B cell (primary cell): ENCODE data around the gene ORAI1. TPM values are rescaled to one million over a fixed set of nuclear protein-coding genes. Genes with fewer than 3 reads are reported as not detected.

Source experiments
- ATAC-seq: fragments of 200-7000 bp; cut with Tn5 transposase; one replicate; pipeline ENCODE4 v1.10.0; 2021; ENCODE audit warnings: low read depth, mild to moderate bottlenecking, moderate number of reproducible peaks, moderate library complexity
- CTCF ChIA-PET: fragments of 350-600 bp; sonication (Branson Sonifier 250); formaldehyde crosslinking; loops from one replicate; lab custom pipeline; 2021; ENCODE audit warnings: antibody characterized with exemption, inconsistent platforms; lab: Charles Lee
- POLR2A ChIA-PET: fragments of 350-600 bp; sonication (Branson Sonifier 250); formaldehyde crosslinking; loops from one replicate; lab custom pipeline; 2021; ENCODE audit warnings: antibody characterized with exemption; lab: Charles Lee
- DNase-seq: peaks from one replicate; pipeline ENCODE4 v3.0.0; 2013
- H2AFZ ChIP-seq: 2 replicates; pipeline ENCODE4 v1.6.1; 2012; ENCODE audit warnings: mild to moderate bottlenecking, low read depth, low read length; ENCODE audit not compliant: insufficient read depth, poor library complexity, severe bottlenecking
- H3K27ac ChIP-seq, 2 donors: 1 replicate in 1 of 2; 2 replicates in 1 of 2; pipeline ENCODE4 v1.5.1; 2012 to 2013; ENCODE audit warnings: low read length in 2 of 2, mild to moderate bottlenecking in 2 of 2, moderate library complexity in 1 of 2
- H3K27me3 ChIP-seq, 4 experiments: fragments of 200-600 bp in 1 of 4; sonication (generic) in 1 of 4; replicated peaks in 1 of 4; 1 replicate in 2 of 4; 2 replicates in 2 of 4; pipeline versions ENCODE4 v1.6.1 to v1.7.0; 2013 to 2016; ENCODE audit warnings: low read length in 3 of 4, mild to moderate bottlenecking in 2 of 4, mixed read lengths in 1 of 4, moderate library complexity in 1 of 4; ENCODE audit not compliant: insufficient read depth in 4 of 4, control insufficient read depth in 3 of 4; ENCODE audit errors: control extremely low read depth in 1 of 4
- H3K36me3 ChIP-seq, 2 experiments: replicated peaks in 1 of 2; 1 replicate in 1 of 2; 2 replicates in 1 of 2; pipeline versions ENCODE4 v1.6.1 to v1.7.1; 2013; ENCODE audit warnings: low read length in 1 of 2; ENCODE audit not compliant: insufficient read depth in 2 of 2, control insufficient read depth in 1 of 2; ENCODE audit errors: control extremely low read depth in 1 of 2, extremely low read depth in 1 of 2
- H3K4me1 ChIP-seq, 2 donors: fragments of 200-600 bp in 1 of 2; sonication (generic) in 1 of 2; 1 replicate in 1 of 2; 2 replicates in 1 of 2; pipeline versions ENCODE4 v1.5.1 to v1.6.1; 2013 to 2017; ENCODE audit warnings: low read length in 2 of 2; ENCODE audit not compliant: control insufficient read depth in 2 of 2, insufficient read depth in 2 of 2
- H3K4me2 ChIP-seq: replicated peaks from 2 replicates; pipeline ENCODE3; 2012; ENCODE audit warnings: mild to moderate bottlenecking, low read depth, low read length; ENCODE audit not compliant: poor library complexity, severe bottlenecking
- H3K4me3 ChIP-seq, 5 experiments: fragments of 200-600 bp in 1 of 5; sonication (generic) in 1 of 5; 1 replicate in 3 of 5; 2 replicates in 2 of 5; pipeline versions ENCODE4 v1.5.1 to v1.7.0; 2011 to 2016; ENCODE audit warnings: low read length in 4 of 5, mild to moderate bottlenecking in 4 of 5, low read depth in 2 of 5, control low read depth in 1 of 5, moderate library complexity in 1 of 5; ENCODE audit not compliant: insufficient read depth in 1 of 5; ENCODE audit errors: control extremely low read depth in 1 of 5, extremely low read depth in 1 of 5
- H3K79me2 ChIP-seq: fragments of 200-600 bp; sonication (generic); one replicate; pipeline ENCODE4 v1.6.0; 2016; ENCODE audit warnings: low read length; ENCODE audit not compliant: control insufficient read depth, insufficient read depth
- H3K9ac ChIP-seq: fragments of 200-600 bp; sonication (generic); 2 replicates; pipeline ENCODE4 v1.6.1; 2017; ENCODE audit warnings: mild to moderate bottlenecking, low read length, moderate library complexity
- H3K9me3 ChIP-seq, 3 donors: one replicate each; pipeline versions ENCODE4 v1.6.1 to v1.7.1; 2013; ENCODE audit warnings: low read length in 2 of 3; ENCODE audit not compliant: control insufficient read depth in 2 of 3, insufficient read depth in 1 of 3; ENCODE audit errors: control extremely low read depth in 1 of 3
- H4K20me1 ChIP-seq: 2 replicates; pipeline ENCODE4 v1.6.0; 2012; ENCODE audit warnings: mild to moderate bottlenecking, low read length; ENCODE audit not compliant: insufficient read depth, control insufficient read depth, poor library complexity, severe bottlenecking
- H3K27ac Mint-ChIP-seq: one replicate; pipeline ENCODE4 v1.8.0; 2021; ENCODE audit warnings: mixed read lengths
- H3K27me3 Mint-ChIP-seq: one replicate; pipeline ENCODE4 v1.8.0; 2021; ENCODE audit warnings: mixed read lengths
- H3K4me1 Mint-ChIP-seq: one replicate; pipeline ENCODE4 v1.8.0; 2021; ENCODE audit warnings: mixed read lengths
- H3K4me3 Mint-ChIP-seq: one replicate; pipeline ENCODE4 v1.8.0; 2021; ENCODE audit warnings: mixed read lengths
- H3K9me3 Mint-ChIP-seq: one replicate; pipeline ENCODE4 v1.8.0; 2022; ENCODE audit warnings: mixed read lengths; ENCODE audit not compliant: insufficient read depth
- CTCF ChIP-seq: fragments of 200-600 bp; IDR thresholded peaks from one replicate; pipeline ENCODE4 v1.8.0; 2022; ENCODE audit warnings: antibody characterized with exemption, mild to moderate bottlenecking
- EZH2 ChIP-seq: IDR thresholded peaks from 2 replicates; pipeline ENCODE4 v1.6.1; 2012; ENCODE audit warnings: borderline replicate concordance, low read depth, mild to moderate bottlenecking, moderate library complexity, low read length; ENCODE audit not compliant: insufficient read depth, poor library complexity, severe bottlenecking
- WGBS: methylation state at CpG from one replicate; pipeline ENCODE4 v1.1.5; 2013; ENCODE audit warnings: missing lambda C conversion rate; ENCODE audit not compliant: insufficient coverage; 5-methylcytosine and 5-hydroxymethylcytosine counted together
- intact Hi-C: fragments of 100-400 bp; cut with micrococcal nuclease; formaldehyde crosslinking; loops from one replicate; pipeline ENCODE4 v1.10.0; 2022
- polyA plus RNA-seq: library from polyadenylated mRNA; depleted of rRNA; stranded (reverse); fragments of >200 nt; gene quantifications from 2 replicates; pipeline ENCODE4 v1.2.3, GENCODE V29; 2012
- total RNA-seq, 2 donors: library from RNA; stranded (reverse); fragments of 120-200 nt in 1 of 2; gene quantifications; 1 replicate in 1 of 2; 2 replicates in 1 of 2; pipeline versions ENCODE4 v1.2.3 to v1.2.4, GENCODE V29; 2013 to 2022

ORAI1 gene
- total and polyA plus RNA-seq, 2 donors (not counting 1 experiment from before 2014, with no cell fraction given) = 43.2 to 66.0 TPM

- 98% methylated on average over 15 of the region's 16 CpGs for WGBS
- Histone ChIP-seq H3K4me3 (no peak overlapping the region), H3K27ac (no peak overlapping the region), H3K27me3 (no peaks in the 10 kb centered on the region), H3K79me2 (peaks cover 9% of the 10 kb centered on the region), H3K4me2 (no peak overlapping the region), H3K9ac (no peak overlapping the region), H3K4me1 (no peaks in the 10 kb centered on the region), H3K9me3 (no peaks in the 10 kb centered on the region), H4K20me1 (no peaks in the 10 kb centered on the region), H2AFZ (no peak overlapping the region), H3K36me3 (peaks cover 2 to 10% of the 10 kb centered on the region in 2 experiments)
- POLR2A ChIA-PET = no interaction called here
- Mint-ChIP-seq H3K27ac (no peak overlapping the region), H3K4me1 (peaks cover 11% of the 10 kb centered on the region), H3K4me3 (no peak overlapping the region), H3K27me3 (no peaks in the 10 kb centered on the region), H3K9me3 (no peaks in the 10 kb centered on the region)
- DNase-seq (no peak), ATAC-seq (no peak)
- intact Hi-C loops = no loop called here
- CTCF ChIA-PET = interaction anchor here (1.1 to 1.4 kb wide), 2 partner anchors 99 to 100 kb away, joined by 3 to 4 read pairs; no protein-coding TSS in a partner anchor
- TF ChIP-seq CTCF (no peak), EZH2 (no peak)
These were observed 26.6 kb downstream of the ORAI1 start for GRCh38 chr12:121652767-121653497.

- Histone ChIP-seq H3K79me2 (peaks cover 9% of the 10 kb centered on the region), H3K36me3 (peaks cover 2 to 10% of the 10 kb centered on the region in 2 experiments), H2AFZ (no peak overlapping the region), H3K4me1 (peaks cover 6 to 10% of the 10 kb centered on the region in 2 donors), H4K20me1 (no peaks in the 10 kb centered on the region), H3K4me2 (no peak overlapping the region), H3K9me3 (no peaks in the 10 kb centered on the region), H3K27ac (no peak overlapping the region), H3K4me3 (no peak overlapping the region), H3K27me3 (no peaks in the 10 kb centered on the region), H3K9ac (no peak overlapping the region)
- Mint-ChIP-seq H3K9me3 (no peaks in the 10 kb centered on the region), H3K27me3 (no peaks in the 10 kb centered on the region), H3K27ac (no peak overlapping the region), H3K4me1 (peaks cover 20% of the 10 kb centered on the region), H3K4me3 (no peak overlapping the region)
- intact Hi-C loops = no loop called here
- ATAC-seq (no peak), DNase-seq (no peak)
- POLR2A ChIA-PET = no interaction called here
- no peak for TF ChIP-seq CTCF
- WGBS = 87% methylated on average over 13 of the region's 18 CpGs
- CTCF ChIA-PET = no interaction called here
These were observed 27.7 kb downstream of the ORAI1 start for GRCh38 chr12:121653999-121654398.
